PFSK-1 (cell line): ENCODE measurements around the gene TRDN.

Experiments
- POLR2AphosphoS5 ChIP-seq: IDR thresholded peaks from 2 replicates; pipeline ENCODE4 v1.6.1; 2012; ENCODE audit warnings: low read depth, mild to moderate bottlenecking, control low read depth, low read length, moderate library complexity
- SIN3A ChIP-seq: IDR thresholded peaks from 2 replicates; pipeline ENCODE4 v1.6.1; 2012; ENCODE audit warnings: mild to moderate bottlenecking, low read length, moderate library complexity, borderline replicate concordance; ENCODE audit not compliant: insufficient read depth
- TAF1 ChIP-seq: IDR thresholded peaks from 2 replicates; pipeline ENCODE4 v1.6.1; 2012; ENCODE audit warnings: low read length, control low read depth, borderline replicate concordance; ENCODE audit not compliant: insufficient read depth
- TF ChIP-seq, protein P1 (sequence below), 2 experiments: IDR thresholded peaks; 2 replicates each; pipeline versions ENCODE4 v1.6.1 to v1.8.0; 2011 to 2012; ENCODE audit warnings: low read depth in 2 of 2, low read length in 2 of 2, control low read depth in 1 of 2, inconsistent platforms in 1 of 2, mild to moderate bottlenecking in 1 of 2, moderate library complexity in 1 of 2; ENCODE audit not compliant: insufficient read depth in 1 of 2

DNA sequence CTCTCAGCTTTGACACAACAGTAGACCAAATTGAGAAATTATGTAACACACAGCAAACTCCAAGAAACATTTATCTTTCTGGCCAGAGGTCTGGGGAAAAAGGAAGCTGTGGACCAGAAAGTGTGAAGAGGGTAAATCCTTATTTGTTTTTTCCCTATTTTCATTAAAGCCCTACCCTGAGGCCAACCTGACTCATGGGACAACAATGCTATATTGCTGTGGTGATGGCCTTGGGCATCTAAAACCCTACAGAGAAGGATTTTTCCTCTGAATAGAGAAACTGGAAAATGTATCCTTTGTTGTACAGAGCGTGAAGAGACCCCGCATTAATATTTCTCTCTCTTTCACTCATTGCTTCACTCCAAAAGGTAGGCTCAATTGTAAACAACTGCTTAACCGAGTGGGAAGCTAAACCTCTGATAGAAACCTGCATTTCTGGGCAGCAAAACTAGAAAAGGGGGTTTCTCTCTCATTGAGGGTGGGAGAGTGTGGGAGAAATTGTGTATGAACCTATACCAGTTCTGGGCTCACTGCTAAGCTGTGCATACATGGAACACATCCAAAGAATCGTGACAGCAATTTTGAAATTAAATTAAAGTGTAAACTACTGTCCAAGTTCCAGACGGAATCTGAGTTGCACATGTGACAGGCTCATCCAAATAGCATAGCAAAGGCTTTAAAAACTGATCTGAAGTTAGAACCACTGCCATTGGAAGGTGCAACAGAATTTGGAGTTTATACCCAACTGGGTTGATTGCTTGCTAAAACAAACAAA is 465.2 kb downstream of the TRDN start:
- TF ChIP-seq, protein P1, sequence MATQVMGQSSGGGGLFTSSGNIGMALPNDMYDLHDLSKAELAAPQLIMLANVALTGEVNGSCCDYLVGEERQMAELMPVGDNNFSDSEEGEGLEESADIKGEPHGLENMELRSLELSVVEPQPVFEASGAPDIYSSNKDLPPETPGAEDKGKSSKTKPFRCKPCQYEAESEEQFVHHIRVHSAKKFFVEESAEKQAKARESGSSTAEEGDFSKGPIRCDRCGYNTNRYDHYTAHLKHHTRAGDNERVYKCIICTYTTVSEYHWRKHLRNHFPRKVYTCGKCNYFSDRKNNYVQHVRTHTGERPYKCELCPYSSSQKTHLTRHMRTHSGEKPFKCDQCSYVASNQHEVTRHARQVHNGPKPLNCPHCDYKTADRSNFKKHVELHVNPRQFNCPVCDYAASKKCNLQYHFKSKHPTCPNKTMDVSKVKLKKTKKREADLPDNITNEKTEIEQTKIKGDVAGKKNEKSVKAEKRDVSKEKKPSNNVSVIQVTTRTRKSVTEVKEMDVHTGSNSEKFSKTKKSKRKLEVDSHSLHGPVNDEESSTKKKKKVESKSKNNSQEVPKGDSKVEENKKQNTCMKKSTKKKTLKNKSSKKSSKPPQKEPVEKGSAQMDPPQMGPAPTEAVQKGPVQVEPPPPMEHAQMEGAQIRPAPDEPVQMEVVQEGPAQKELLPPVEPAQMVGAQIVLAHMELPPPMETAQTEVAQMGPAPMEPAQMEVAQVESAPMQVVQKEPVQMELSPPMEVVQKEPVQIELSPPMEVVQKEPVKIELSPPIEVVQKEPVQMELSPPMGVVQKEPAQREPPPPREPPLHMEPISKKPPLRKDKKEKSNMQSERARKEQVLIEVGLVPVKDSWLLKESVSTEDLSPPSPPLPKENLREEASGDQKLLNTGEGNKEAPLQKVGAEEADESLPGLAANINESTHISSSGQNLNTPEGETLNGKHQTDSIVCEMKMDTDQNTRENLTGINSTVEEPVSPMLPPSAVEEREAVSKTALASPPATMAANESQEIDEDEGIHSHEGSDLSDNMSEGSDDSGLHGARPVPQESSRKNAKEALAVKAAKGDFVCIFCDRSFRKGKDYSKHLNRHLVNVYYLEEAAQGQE (IDR thresholded peaks at IDR 0.05; ENCODE audit: insufficient read depth in 1 of 2, low read depth in 2 of 2, low read length in 2 of 2) = no peak
- TF ChIP-seq POLR2AphosphoS5 = no peak
- TF ChIP-seq SIN3A = no peak
- TF ChIP-seq TAF1 = no peak
